Loucy (cell line): Measurements from ENCODE around the gene JAG1.
A peak's percentile ranks its signal among the peaks of the same experiment; 100 is the strongest.

Source experiments
- H2AFZ ChIP-seq: fragments of 200-600 bp; sonication (generic); 2 replicates; pipeline ENCODE4 v1.6.0; 2016; ENCODE audit warnings: antibody characterized with exemption, mild to moderate bottlenecking, low read length, moderate library complexity
- H3F3A ChIP-seq: fragments of 200-600 bp; 2 replicates; pipeline ENCODE4 v1.6.0; 2016; ENCODE audit warnings: antibody characterized with exemption, low read depth, mild to moderate bottlenecking
- H3K27me3 ChIP-seq: fragments of 200-600 bp; sonication (generic); 2 replicates; pipeline ENCODE4 v1.6.1; 2014; ENCODE audit warnings: low read length, mild to moderate bottlenecking; ENCODE audit not compliant: insufficient read depth, poor library complexity, severe bottlenecking
- H3K36me3 ChIP-seq: fragments of 200-600 bp; sonication (generic); 2 replicates; pipeline ENCODE4 v1.6.1; 2016; ENCODE audit warnings: low read length; ENCODE audit not compliant: insufficient read depth
- H3K4me1 ChIP-seq: fragments of 200-600 bp; sonication (generic); 2 replicates; pipeline ENCODE4 v1.5.1; 2014; ENCODE audit warnings: low read length, mild to moderate bottlenecking; ENCODE audit not compliant: insufficient read depth, poor library complexity, severe bottlenecking
- H3K4me2 ChIP-seq: fragments of 200-600 bp; sonication (generic); 2 replicates; pipeline ENCODE4 v1.6.0; 2014; ENCODE audit warnings: antibody characterized with exemption, low read length, low read depth, mild to moderate bottlenecking; ENCODE audit not compliant: poor library complexity, severe bottlenecking
- H3K4me3 ChIP-seq: fragments of 200-600 bp; sonication (generic); 2 replicates; pipeline ENCODE4 v1.5.1; 2014; ENCODE audit warnings: low read length, mild to moderate bottlenecking, mixed read lengths; ENCODE audit not compliant: poor library complexity, severe bottlenecking
- H3K79me2 ChIP-seq: fragments of 200-600 bp; sonication (generic); 2 replicates; pipeline ENCODE4 v1.6.1; 2014; ENCODE audit warnings: low read length; ENCODE audit not compliant: insufficient read depth
- H3K9ac ChIP-seq: fragments of 200-600 bp; sonication (generic); 2 replicates; pipeline ENCODE4 v1.6.0; 2014; ENCODE audit warnings: mild to moderate bottlenecking, low read depth, low read length, moderate library complexity; ENCODE audit not compliant: poor library complexity, severe bottlenecking
- H3K9me2 ChIP-seq: fragments of 200-600 bp; sonication (generic); replicated peaks from 2 replicates; pipeline ENCODE4 v1.6.1; 2016; ENCODE audit warnings: low read depth, low read length, mixed read lengths
- H3K9me3 ChIP-seq: fragments of 200-600 bp; sonication (generic); 2 replicates; pipeline ENCODE4 v1.6.1; 2014; ENCODE audit warnings: mild to moderate bottlenecking, antibody characterized with exemption, low read length, low read depth; ENCODE audit not compliant: insufficient read depth
- H4K20me1 ChIP-seq: fragments of 200-600 bp; sonication (generic); 2 replicates; pipeline ENCODE4 v1.6.0; 2014; ENCODE audit warnings: antibody characterized with exemption, low read length, mild to moderate bottlenecking; ENCODE audit not compliant: insufficient read depth, poor library complexity, severe bottlenecking
- EZH2phosphoT487 ChIP-seq: fragments of 200-600 bp; IDR thresholded peaks from 2 replicates; pipeline ENCODE4 v1.6.1; 2018; ENCODE audit warnings: antibody characterized with exemption, mild to moderate bottlenecking, moderate library complexity, borderline replicate concordance
- TF ChIP-seq, protein P1 (sequence below): fragments of 200-600 bp; sonication (generic); conservative IDR thresholded peaks from 2 replicates; pipeline ENCODE4 v1.5.1; 2014; ENCODE audit warnings: mild to moderate bottlenecking, antibody characterized with exemption, low read length

The JAG1 gene

GRCh38 chr20:10647909-10648308 lies 25.9 kb downstream of the JAG1 start:
- no peaks in the 10 kb centered on the region for H3K9me2 ChIP-seq
- H3K79me2 ChIP-seq: no peaks in the 10 kb centered on the region
- no peaks in the 10 kb centered on the region for H4K20me1 ChIP-seq
- no peak overlapping the region for H2AFZ ChIP-seq
- H3K9me3 ChIP-seq: no peaks in the 10 kb centered on the region
- no peak overlapping the region for H3K9ac ChIP-seq
- no peaks in the 10 kb centered on the region for H3F3A ChIP-seq
- no peaks in the 10 kb centered on the region for H3K36me3 ChIP-seq
- H3K27me3 ChIP-seq: no peaks in the 10 kb centered on the region
- TF ChIP-seq EZH2phosphoT487: no peak
- TF ChIP-seq, protein P1, sequence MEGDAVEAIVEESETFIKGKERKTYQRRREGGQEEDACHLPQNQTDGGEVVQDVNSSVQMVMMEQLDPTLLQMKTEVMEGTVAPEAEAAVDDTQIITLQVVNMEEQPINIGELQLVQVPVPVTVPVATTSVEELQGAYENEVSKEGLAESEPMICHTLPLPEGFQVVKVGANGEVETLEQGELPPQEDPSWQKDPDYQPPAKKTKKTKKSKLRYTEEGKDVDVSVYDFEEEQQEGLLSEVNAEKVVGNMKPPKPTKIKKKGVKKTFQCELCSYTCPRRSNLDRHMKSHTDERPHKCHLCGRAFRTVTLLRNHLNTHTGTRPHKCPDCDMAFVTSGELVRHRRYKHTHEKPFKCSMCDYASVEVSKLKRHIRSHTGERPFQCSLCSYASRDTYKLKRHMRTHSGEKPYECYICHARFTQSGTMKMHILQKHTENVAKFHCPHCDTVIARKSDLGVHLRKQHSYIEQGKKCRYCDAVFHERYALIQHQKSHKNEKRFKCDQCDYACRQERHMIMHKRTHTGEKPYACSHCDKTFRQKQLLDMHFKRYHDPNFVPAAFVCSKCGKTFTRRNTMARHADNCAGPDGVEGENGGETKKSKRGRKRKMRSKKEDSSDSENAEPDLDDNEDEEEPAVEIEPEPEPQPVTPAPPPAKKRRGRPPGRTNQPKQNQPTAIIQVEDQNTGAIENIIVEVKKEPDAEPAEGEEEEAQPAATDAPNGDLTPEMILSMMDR: no peak
- no peaks in the 10 kb centered on the region for H3K4me1 ChIP-seq
- H3K4me3 ChIP-seq: no peak overlapping the region
- no peak overlapping the region for H3K4me2 ChIP-seq

GRCh38 chr20:10647471-10647870 lies 26.3 kb downstream of the JAG1 start:
- Histone ChIP-seq H3K9me2 (no peaks in the 10 kb centered on the region), H3K9me3 (no peaks in the 10 kb centered on the region), H3K79me2 (no peaks in the 10 kb centered on the region), H4K20me1 (no peaks in the 10 kb centered on the region), H2AFZ (no peak overlapping the region), H3K4me2 (no peak overlapping the region), H3K36me3 (no peaks in the 10 kb centered on the region), H3K4me1 (no peaks in the 10 kb centered on the region), H3K9ac (no peak overlapping the region), H3K27me3 (no peaks in the 10 kb centered on the region), H3F3A (no peaks in the 10 kb centered on the region), H3K4me3 (no peak overlapping the region)
- no peak for TF ChIP-seq EZH2phosphoT487
- TF ChIP-seq, protein P1: peak; percentile 62

- no peaks in the 10 kb centered on the region for H3K27me3 ChIP-seq
- H3F3A ChIP-seq: no peaks in the 10 kb centered on the region
- H4K20me1 ChIP-seq: no peaks in the 10 kb centered on the region
- no peaks in the 10 kb centered on the region for H3K9me2 ChIP-seq
- H3K79me2 ChIP-seq: no peaks in the 10 kb centered on the region
- H2AFZ ChIP-seq: no peak overlapping the region
- TF ChIP-seq, protein P1: no peak
- no peak for TF ChIP-seq EZH2phosphoT487
- H3K4me2 ChIP-seq: no peak overlapping the region
- H3K36me3 ChIP-seq: no peaks in the 10 kb centered on the region
- no peak overlapping the region for H3K9ac ChIP-seq
- H3K4me1 ChIP-seq: no peaks in the 10 kb centered on the region
- no peaks in the 10 kb centered on the region for H3K9me3 ChIP-seq
- no peak overlapping the region for H3K4me3 ChIP-seq
Observed at GRCh38 chr20:10646886-10647420, 26.8 kb downstream of the JAG1 start.
